ENCODE measurements around the gene CKAP4. TPM values are rescaled to one million over a fixed set of nuclear protein-coding genes. Genes with fewer than 3 reads are reported as not detected.

CKAP4 gene
- total RNA-seq, 1 experiment from 2014 or later, result 62.4 TPM

GRCh38 chr12:106204312-106204711, 43.5 kb downstream of the CKAP4 start:
- Histone ChIP-seq H4K20me1 (ENCODE audit: control insufficient read depth, insufficient read depth, insufficient read length) (no peaks in the 10 kb centered on the region), H2AFZ (ENCODE audit: low read length) (no peak overlapping the region), H4K5ac (ENCODE audit: insufficient read length, low read depth, low read length) (no peak overlapping the region), H3K4me1 (ENCODE audit: insufficient read depth, low read length) (no peaks in the 10 kb centered on the region), H3K18ac (ENCODE audit: insufficient read length, low read depth, low read length) (no peak overlapping the region), H2AK5ac (ENCODE audit: insufficient read length, low read length) (no peak overlapping the region), H3K79me1 (ENCODE audit: insufficient read depth, low read depth, low read length, poor library complexity, severe bottlenecking) (no peaks in the 10 kb centered on the region), H3K79me2 (ENCODE audit: insufficient read depth, low read length) (no peaks in the 10 kb centered on the region), H2BK5ac (ENCODE audit: insufficient read length, low read length) (no peak overlapping the region), H2BK20ac (ENCODE audit: low read depth, low read length, poor library complexity, severe bottlenecking) (no peak overlapping the region), H3K23me2 (ENCODE audit: insufficient read length, low read depth, low read length, poor library complexity, severe bottlenecking) (no peaks in the 10 kb centered on the region), H2BK120ac (ENCODE audit: low read depth, low read length, poor library complexity, severe bottlenecking) (no peak overlapping the region), H3K27me3 (ENCODE audit: insufficient read depth, low read length) (no peaks in the 10 kb centered on the region), H3K9me3 (ENCODE audit: control insufficient read depth, low read depth, low read length) (no peaks in the 10 kb centered on the region), H3K27ac (ENCODE audit: insufficient read length, low read depth, low read length) (no peak overlapping the region), H2BK15ac (ENCODE audit: low read depth, low read length) (no peak overlapping the region), H3T11ph (ENCODE audit: low read length) (no peak overlapping the region), H3K4me2 (ENCODE audit: insufficient read depth, insufficient read length, low read length) (no peak overlapping the region), H3K4ac (ENCODE audit: low read depth, low read length) (no peak overlapping the region), H3K9ac (ENCODE audit: extremely low read depth, insufficient read length, low read length) (no peak overlapping the region), H4K91ac (ENCODE audit: insufficient read length, low read depth, low read length) (no peak overlapping the region), H4K8ac (replicated peaks; ENCODE audit: insufficient read length, low read depth, low read length) (no peak overlapping the region), H3K23ac (ENCODE audit: insufficient read length, low read depth, low read length) (no peak overlapping the region), H2BK12ac (ENCODE audit: insufficient read length, low read depth, low read length) (no peak overlapping the region), H3K56ac (ENCODE audit: insufficient read length, low read depth, low read length) (no peak overlapping the region), H3K14ac (ENCODE audit: insufficient read depth, low read length) (no peak overlapping the region)
- peaks cover 5% of the 10 kb centered on the region for H3K27me3 Mint-ChIP-seq (ENCODE audit: low read depth)
- H3K4me3 Mint-ChIP-seq, result no peak overlapping the region
- WGBS (ENCODE audit: extremely low coverage, insufficient read length, low lambda C conversion rate), result no CpG with 5 or more reads among the region's 2 CpGs
- H3K4me1 Mint-ChIP-seq, result 0 out of 4 replicates have a peak, but pooled peaks cover 0 to 2% of the 10 kb centered on the region in 2 experiments
- H3K9me3 Mint-ChIP-seq, result peaks cover 8 to 11% of the 10 kb centered on the region in 2 experiments; a peak in 3 of 5 replicates
- DNase-seq, result no peak
- no peak overlapping the region for H3K27ac Mint-ChIP-seq
- H3K36me3 Mint-ChIP-seq (ENCODE audit: insufficient read depth in 1 of 3, low read depth in 3 of 3), result no peaks in the 10 kb centered on the region
- TF ChIP-seq CTCF (conservative IDR thresholded peaks at IDR 0.05), result no peak

Data from H9 (cell line).